ENCODE measurements around the gene ZFAND3.

The ZFAND3 gene

DNA sequence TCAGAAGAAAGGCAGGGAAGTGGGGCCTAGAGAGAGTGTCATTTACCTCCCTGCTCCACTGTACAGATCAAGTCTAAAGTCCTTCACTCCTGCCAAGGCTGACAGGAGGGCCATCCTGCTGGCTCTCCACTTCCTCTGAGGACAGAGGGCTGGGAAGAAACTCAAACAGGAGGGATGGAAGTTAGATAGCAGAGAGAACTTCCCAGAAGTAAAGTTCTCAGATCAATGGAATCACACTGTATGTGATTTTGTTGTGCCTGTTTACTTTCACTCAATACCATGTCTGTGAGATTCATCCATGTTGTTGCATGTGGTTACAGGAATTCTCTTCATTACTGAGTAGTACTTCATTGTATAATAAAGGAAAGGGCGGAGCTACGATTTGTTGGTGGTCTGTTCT lies 32.3 kb upstream of the ZFAND3 start:
- in situ Hi-C loops (cut with MboI; ENCODE audit: low sequenced_read_pairs, unreplicated experiment) = no loop called here
- DNase-seq (ENCODE audit: low spot score) = no peak
- TF ChIP-seq, protein P1, sequence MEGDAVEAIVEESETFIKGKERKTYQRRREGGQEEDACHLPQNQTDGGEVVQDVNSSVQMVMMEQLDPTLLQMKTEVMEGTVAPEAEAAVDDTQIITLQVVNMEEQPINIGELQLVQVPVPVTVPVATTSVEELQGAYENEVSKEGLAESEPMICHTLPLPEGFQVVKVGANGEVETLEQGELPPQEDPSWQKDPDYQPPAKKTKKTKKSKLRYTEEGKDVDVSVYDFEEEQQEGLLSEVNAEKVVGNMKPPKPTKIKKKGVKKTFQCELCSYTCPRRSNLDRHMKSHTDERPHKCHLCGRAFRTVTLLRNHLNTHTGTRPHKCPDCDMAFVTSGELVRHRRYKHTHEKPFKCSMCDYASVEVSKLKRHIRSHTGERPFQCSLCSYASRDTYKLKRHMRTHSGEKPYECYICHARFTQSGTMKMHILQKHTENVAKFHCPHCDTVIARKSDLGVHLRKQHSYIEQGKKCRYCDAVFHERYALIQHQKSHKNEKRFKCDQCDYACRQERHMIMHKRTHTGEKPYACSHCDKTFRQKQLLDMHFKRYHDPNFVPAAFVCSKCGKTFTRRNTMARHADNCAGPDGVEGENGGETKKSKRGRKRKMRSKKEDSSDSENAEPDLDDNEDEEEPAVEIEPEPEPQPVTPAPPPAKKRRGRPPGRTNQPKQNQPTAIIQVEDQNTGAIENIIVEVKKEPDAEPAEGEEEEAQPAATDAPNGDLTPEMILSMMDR (IDR thresholded peaks at IDR 0.05; ENCODE audit: borderline replicate concordance, control extremely low read depth, extremely low read depth, insufficient read depth, missing control alignments) = no peak

DNA sequence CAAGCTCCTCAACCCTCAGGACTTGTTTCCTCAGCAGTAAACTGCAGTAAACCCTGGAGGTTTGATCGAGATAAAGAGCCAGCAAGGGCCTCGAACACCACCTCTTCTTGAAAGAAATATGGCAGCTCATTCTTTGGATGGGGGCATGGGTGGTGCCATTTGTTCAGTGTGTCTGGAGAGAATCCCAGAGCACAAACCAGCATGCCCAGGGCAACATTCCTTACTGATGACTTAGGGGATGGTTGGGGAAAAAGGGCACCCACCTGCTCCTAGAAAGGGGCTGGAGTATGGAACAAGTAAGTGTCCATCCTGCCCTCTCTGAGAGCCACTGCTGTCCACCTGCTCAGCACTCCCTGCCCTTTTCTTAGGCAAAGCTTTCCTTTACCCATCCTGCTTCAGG lies 31.3 kb upstream of the ZFAND3 start:
- TF ChIP-seq, protein P1 (IDR thresholded peaks at IDR 0.05; ENCODE audit: borderline replicate concordance, control extremely low read depth, extremely low read depth, insufficient read depth, missing control alignments) = no peak
- no peak for DNase-seq (ENCODE audit: low spot score)
- in situ Hi-C loops (cut with MboI; ENCODE audit: low sequenced_read_pairs, unreplicated experiment) = no loop called here

DNA sequence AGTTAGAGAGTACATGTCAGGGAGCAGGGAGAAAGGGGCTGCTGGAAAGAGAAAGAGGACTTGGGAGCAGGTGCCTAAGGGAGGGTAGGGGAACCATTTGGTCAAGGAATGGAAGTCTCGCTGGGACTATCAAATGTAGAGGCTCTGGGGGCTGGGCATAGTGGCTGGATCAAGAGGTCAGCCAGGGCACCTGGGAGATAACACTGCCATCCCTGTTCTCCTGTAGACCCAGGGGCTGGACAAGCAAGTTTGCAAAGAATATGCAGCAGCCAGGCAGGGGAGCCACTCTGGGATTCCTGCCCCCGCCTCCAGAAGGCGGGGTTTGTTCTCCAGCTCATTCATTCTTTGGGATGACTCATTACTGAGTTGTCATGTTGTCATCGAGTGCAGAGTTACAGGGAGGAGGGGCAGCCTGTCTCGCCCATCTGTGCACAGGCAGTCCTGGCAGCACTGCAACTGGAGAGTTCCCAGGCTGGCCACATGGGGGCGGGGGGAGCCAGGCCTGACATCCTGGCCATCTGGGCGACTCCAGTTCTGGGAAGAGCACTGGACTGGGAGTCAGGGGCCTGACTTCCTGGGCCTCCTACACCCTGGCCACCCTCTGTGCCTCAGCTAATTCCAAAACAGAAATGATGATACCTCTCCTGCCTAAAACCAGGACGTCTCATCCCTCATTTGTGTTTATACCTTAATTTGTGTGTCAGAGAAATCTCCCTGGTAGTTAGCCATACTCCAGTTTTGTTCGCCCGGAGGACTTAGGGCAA lies 28.2 kb upstream of the ZFAND3 start:
- DNase-seq (ENCODE audit: low spot score) = peak; percentile 85
- TF ChIP-seq, protein P1 (IDR thresholded peaks at IDR 0.05; ENCODE audit: borderline replicate concordance, control extremely low read depth, extremely low read depth, insufficient read depth, missing control alignments) = peak; percentile 92
- in situ Hi-C loops (cut with MboI; ENCODE audit: low sequenced_read_pairs, unreplicated experiment) = no loop called here

DNA sequence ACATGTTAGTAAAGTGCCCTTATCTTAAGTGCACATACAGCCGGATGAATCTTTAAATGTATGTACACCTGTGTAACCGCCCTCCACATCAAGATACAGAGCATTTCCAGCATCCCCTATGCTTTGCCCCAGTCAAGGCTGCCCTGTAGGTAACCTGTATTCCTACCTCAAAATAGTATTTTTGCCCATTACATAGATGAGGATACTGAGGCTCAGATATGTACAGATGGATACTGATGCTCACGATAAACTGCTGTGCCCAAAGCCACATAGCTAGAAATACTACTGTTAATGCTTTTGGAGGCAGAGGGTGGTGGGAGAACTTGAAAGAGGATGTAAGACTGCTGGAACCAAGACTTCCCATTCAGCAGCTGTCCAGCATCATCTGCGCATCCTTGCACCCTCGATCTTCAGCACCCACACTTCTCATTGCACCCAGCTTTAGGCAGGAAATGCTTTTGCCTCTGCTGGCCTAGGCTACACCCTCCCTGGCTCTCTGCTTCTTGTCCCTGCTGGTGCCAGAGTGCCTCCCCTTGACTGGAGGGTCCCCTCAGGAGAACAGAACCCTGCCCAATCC lies 27.0 kb upstream of the ZFAND3 start:
- no peak for DNase-seq (ENCODE audit: low spot score)
- TF ChIP-seq, protein P1 (IDR thresholded peaks at IDR 0.05; ENCODE audit: borderline replicate concordance, control extremely low read depth, extremely low read depth, insufficient read depth, missing control alignments) = no peak
- in situ Hi-C loops (cut with MboI; ENCODE audit: low sequenced_read_pairs, unreplicated experiment) = no loop called here

DNA sequence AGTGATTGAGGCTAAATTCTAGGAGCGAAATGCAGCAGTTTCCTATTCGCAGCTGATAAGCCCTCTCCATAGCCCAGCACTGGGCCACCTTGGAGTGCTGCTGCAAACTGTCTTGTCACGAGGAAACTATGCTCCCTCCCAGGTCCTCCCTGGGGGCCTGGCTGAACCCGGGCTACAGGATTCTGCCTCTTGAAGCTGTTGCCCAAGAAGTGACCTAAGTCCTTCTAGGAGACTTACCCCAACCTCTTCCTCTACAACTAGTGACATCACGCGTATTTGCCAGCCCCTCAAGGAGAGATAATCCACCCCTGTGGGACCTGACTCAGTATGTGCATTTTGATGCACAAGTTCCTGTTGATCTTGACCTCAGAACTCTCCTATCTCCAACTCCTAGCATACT lies 26.5 kb upstream of the ZFAND3 start:
- in situ Hi-C loops (cut with MboI; ENCODE audit: low sequenced_read_pairs, unreplicated experiment) = no loop called here
- no peak for DNase-seq (ENCODE audit: low spot score)
- TF ChIP-seq, protein P1 (IDR thresholded peaks at IDR 0.05; ENCODE audit: borderline replicate concordance, control extremely low read depth, extremely low read depth, insufficient read depth, missing control alignments) = no peak

DNA sequence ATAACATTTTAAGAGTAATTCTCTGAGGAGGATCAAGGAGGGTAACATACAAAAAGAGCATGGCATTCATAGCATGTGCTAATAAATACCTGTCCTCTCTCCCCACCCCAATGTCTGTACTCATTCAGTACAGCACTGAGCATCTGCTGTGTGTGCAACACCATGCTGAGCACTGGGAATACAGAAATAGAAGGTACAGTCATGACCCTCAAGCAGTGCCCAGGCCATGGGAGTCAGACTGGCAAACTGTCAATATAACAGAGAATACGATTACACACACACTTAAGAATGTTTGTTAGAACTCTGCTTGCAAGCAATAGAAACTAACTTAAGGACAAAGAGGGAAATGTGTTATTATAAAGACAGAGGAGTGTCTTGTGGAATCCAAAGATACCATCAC lies 24.7 kb upstream of the ZFAND3 start:
- in situ Hi-C loops (cut with MboI; ENCODE audit: low sequenced_read_pairs, unreplicated experiment) = no loop called here
- TF ChIP-seq, protein P1 (IDR thresholded peaks at IDR 0.05; ENCODE audit: borderline replicate concordance, control extremely low read depth, extremely low read depth, insufficient read depth, missing control alignments) = no peak
- no peak for DNase-seq (ENCODE audit: low spot score)

Data from GM13976 (cell line).